Embryonic facial prominence (tissue), 1 donor: Measurements from ENCODE around the gene SSR2.
"Not testable (repeated sequence)": the region's sequence is repeated elsewhere in the genome, so short reads cannot be mapped to it uniquely, and the experiment has no call there.

Experiments used
- DNase-seq: peaks from one replicate; pipeline ENCODE4 v3.0.0-alpha.2; 2016; ENCODE audit errors: extremely low spot score

SSR2 gene

DNA sequence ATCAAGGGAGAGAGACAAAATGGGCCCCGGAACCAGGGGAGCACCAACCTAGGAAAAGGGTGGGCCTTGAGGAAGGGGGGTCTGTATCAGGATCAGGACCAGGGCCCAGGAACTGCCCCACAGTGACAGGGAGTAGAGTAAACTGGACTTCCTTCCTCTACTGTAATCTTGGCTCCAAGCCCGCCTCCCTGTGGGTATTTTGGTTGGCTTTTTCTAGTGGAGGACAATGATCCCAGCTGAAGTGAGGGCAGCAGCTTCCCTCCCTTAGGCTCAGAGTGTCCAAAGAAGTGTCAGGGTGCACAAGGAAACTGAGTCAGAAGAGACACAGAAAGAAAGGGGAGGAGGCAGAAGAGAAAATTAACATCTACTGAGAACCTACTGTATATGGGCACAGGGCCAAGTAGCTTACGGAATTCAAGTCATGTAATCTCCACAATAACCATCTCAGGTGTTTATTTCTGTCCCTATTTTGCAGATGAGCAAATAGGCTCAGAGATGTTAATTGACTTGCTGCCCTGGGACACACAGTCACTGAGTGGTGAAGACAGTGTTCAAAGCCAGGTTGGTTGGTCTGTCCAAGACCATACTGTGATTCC lies 28.0 kb upstream of the SSR2 start:
- DNase-seq: no peak

DNA sequence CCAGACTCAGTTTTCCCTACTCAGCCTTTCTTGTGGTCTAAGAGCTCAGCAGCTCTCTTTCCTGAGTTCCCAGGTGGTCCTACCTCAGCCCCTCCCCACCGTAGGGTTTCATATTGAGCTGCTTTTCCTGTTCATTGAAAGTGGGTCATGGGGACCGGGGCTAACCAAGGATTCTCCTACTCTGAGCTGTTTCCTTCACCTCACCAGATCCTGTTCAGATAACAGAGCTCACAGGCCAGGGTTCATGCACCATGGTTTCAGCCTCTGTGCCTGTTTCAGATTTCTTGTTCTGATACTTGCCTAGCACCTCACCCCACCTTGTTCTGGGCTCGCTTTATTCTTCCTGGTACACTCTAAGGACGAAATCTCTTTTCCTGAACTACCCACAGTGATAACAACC lies 24.3 kb upstream of the SSR2 start:
- no peak for DNase-seq

DNA sequence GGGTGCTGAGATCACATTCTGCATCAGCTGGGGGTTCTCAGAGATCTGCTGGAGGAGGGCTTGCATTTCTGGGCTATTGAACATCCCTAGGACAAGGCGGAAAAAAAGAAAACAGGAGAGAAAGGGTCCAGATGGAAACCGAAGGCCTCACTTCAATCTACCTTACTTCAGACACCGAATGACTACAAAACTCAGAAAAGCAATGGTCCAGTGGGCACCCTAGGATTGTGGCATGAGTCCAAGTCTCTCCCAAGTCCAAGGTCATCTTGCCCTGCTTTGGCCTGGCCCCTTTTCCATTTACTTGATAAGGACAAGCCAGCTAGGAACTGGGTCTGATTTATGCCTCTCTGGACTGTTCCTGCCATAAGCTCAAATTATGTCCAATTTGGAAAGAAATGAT lies 22.1 kb upstream of the SSR2 start:
- no peak for DNase-seq

DNA sequence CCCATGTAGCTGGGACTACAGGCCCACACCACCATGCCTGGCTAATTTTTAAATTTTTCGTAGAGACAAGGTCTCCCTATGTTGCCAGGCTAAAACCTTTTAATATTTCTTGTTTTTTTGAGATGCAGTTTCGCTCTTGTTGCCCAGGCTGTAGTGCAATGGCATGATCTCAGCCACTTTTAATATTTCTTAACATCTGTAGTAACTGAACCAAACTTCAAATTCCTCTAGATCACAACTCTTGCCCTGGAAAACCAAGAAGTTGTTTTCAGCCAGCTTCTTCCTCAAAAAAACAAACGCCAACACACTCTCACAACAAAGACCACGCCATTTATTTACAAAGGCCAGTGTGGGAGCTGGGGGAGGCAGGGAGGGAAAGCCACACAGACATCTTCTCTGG lies 14.2 kb upstream of the SSR2 start:
- DNase-seq: not testable (repeated sequence)

DNA sequence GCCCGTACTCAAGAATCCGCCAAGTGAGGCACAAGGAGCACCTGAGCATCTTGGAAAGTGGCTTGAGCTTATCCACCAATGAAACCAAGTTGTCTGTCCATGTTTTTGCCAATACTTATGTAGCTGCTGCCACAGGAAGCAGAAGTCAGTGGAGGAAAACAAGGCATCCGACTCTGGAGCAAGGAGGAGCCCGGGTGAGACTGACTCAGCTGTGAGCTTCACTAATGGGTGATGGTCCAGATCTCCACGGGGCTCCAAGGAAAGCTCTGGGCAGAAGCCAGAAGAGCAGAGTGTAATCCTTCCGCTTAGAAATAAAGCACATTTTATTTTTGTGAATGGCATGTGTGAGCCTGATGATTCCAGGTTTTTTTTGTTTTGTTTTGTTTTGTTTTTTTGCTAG lies 12.3 kb upstream of the SSR2 start:
- DNase-seq: no peak

DNA sequence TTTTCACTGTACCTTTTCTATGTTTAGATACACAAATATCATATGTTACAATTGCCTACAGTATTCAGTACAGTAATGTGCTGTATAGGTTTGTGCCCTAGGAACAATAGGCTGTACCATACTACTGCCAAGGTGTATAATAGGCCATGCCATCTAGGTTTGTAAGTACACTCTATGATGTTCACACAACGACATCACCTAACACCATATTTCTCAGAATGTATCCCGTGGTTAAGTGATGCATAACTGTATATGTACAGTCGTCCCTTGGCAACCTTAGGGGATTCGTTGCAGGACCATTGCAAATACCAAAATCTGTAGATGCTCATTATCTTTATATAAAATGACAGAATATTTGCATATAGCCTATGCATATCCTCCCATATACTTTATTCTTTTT lies 5.8 kb upstream of the SSR2 start:
- no peak for DNase-seq

DNA sequence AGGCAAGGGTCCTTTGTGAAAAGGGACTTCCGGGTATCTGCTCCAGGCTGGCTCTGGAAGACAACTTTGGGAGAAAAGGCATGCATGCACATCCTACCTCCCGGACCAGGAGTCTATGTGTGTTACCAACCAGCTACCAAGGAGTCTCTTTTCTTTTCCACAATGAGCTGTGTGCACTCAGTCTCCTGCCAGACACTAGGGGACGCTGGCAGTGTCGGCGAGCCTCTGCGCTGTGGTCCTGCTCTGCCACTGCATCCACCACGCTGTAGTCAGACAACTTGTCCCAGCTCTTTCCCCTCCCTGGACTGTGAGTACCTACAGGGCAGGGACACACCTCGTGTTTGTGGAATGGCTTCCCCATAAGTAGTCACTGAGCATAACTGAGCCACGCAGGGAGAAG lies 5.1 kb upstream of the SSR2 start:
- DNase-seq: no peak

DNA sequence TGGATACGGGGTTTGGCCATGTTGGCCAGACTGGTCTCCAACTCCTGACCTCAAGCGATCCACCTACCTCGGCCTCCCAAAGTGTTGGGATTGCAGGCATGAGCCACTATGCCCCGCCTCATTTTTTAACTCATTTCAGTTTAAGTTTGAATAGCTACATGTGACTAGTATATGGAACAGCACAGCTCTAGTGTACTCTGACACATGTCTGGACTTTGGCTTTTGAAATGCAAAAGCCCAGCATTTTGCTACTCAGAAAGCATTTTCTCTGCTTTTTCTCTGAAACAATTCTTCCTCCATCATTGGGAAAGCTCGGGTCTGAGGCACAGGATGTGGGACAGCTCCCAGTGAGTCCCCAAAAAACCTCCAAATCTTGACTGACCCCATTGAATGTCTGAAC lies 4.0 kb upstream of the SSR2 start:
- no peak for DNase-seq

DNA sequence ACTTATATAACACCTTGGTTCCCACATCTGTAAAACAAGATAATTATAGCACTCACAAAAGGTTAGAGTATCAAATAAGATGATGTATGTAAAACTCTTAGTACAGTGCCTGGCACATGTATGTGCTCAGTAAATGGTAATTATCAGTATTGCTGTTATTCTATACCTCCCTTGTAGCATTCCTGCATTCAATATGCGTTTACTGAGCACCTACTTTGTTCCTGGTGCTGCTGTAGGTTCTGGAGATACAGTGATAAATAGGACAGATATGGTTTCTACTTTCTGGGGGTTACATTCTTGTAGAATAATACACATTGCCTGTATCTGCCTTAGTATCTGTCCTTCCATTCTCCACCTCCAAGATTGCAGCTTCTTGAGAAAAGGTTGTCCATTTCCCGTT lies 1.2 kb upstream of the SSR2 start:
- DNase-seq: no peak

DNA sequence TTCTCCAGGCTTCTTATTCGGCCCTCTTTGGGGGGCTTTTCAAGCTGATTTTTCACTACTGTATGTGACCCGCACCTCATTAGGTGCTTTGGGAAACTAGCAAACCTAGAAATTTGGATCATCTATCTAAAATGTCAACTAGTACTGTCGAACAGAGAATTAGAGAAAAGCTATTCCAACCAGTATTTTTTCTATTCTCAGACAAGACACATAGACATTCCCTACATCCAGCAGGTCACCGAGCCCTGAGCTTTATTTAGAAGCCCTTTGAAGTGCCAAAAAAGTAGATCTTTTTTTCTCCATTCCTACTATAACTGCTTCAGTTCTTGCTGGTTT lies 310 bp upstream of the SSR2 start:
- no peak for DNase-seq

DNA sequence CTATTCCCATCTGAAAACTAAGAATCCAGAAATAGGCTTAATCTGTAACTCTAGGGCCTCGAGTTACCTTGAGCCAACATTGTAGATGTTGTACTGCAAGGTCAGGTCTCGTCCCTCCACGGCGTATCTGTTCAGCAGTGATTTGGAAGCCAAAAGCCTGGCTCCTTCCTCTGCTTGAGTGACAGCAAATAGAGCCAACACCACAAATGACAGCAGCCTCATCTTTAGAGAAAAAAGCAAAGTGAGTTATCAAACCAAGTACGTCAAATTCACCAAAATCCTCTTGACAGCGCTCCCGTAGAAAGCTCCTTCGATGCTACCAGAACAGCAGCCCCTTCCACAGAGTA lies 832 bp downstream of the SSR2 start:
- DNase-seq: no peak

DNA sequence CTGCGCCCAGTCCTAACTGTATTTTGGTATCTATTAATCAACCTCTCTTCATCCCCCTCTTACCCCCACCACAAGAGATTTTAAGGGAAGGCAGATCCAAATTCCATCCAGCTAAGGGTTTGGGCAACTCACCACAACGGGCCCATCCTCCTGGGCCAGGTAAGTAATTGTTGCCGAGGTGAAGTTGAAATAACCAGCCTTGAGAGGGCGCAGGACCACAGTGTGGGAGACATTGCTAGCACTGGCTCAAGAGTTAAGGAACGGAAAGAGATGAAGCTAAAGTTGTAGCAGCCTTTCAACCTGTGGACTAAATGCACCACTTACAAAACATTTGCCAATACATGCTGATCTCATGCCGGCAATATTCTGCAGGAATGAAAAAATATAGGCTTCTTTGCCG lies 5.9 kb downstream of the SSR2 start:
- no peak for DNase-seq

DNA sequence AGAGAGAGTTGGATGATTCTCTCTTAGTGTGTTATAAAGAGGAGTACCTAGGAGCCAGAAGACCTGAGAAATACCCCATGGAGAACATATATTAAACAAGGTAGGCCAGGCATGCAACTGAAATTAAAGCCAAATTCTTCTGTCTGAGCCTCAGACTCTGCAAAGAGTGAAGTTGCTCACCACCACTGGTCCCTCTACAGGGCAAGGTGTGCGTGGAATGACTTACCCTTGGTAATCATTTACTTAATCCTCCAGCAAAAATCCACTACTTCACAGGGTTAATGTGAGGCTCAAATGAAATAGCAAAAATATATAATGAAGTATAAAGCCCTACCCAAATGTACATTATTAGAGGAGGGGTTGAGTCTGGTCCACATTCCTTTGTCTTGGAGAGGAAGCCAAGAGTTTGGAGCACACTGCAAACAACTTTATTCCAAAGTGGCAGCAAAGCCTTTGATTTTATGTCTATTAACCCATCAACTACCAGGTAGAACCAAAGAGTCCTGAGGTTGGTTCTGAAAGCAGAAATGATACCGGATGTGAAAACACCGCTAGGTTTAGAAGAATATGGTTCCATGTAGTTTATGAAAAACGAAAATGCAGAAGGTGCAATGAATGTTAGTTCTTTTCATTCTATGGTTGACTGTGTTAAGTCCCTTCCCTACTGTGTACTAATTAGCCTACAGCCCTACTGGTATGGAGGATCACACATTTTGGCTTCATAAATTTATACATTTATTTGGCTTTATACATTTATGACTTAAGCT lies 8.5 kb downstream of the SSR2 start:
- DNase-seq: no peak

DNA sequence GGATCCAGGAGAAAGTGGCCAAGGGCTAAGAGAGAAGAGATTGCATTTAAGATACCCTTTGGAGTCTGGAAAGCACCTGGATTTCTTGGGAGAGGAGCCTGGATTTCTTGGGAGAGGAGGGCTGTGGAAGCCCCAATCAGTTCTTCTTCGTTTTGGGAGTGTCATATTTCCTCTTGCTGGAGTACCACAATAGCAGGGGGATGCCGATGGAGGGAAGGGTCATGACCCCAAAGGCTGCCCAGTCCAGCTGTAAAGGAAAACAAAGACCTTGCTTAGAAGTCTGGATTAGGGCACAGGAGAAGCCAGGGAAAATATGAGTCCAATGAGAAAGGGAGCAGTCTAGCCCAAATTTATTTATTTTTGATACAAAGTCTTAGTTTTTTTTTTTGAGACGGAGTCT lies 11.3 kb downstream of the SSR2 start:
- DNase-seq: no peak

DNA sequence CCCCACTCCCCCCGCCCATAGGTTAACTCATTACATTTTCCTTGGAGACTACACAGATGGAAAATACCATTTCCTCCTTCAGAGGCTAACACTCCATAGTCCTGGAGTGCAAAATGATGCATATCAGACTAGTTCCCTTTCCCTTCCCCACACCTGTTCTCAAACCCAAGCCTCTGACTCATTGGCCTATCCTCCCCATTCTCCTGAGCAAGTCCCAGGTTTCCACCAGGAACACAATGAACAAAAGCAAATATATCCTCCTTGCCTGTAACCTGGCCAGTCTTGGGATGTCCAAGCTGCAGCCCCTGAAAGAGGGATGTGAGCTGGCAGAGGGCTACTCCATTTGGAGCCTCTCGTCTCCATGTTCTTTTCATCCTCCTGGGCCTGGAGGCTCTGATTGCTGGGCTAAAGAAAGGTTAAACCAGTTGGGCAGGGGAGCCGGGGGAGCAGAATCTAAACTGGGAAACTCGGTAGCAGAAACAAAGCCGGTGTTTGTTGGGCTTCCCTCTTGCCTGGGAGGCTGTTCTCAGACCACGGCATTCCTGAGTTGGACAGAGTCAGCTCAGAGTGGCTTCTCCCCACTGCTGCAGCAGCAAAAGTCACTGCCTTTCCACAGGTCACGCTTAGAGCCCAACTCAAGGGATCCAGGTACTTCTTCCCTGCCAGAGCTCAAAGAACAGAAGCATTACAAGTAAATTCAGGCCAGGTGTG lies 13.9 kb downstream of the SSR2 start:
- DNase-seq: no peak

DNA sequence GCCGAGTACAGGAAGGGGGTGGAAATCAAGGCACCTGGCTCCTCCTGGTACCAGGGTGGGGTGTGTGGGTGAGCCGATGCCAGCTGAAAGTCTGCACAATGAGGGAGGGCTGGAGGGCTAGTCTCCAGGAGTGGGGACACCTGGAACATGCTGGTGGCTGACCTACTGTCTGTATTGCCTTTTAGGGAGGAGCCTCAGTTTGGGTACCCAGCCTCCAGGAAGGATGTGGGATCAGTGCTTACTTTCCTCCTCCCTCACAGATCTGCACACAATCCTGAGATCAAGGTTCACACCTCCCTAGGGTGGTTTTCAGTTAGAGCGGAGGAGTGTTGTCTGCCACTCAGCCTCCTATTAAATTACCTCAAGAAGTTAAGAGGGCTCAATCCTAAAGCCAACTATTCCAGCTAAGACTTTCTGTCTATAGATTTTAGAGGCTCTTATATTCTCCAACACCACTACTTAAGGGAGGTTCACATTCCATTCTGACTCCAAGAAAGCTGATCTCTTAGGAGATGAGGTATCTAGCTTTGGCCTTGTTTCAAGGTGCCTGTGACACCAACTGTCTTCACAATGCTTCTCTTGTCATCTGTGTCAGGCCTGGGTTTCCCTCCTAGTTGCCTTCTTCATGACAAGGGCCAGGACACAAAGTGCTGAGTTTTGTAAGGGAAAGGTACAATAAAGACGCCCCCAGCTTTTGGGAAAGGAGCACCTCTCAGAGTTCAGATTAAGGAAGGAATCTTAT lies 15.7 kb downstream of the SSR2 start:
- DNase-seq: no peak

DNA sequence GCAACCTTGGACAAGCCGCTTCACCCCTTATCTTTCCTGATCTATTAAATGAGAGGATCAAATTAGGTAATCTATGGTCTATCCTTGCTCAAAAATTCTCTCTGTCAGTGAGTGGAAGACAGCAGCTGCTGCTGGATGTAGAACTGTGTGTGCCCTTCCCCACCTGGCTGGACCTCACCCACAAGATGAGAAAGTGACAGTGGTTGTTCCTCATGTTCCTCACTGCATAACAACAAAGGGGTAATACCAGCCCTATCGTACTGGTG lies 16.9 kb downstream of the SSR2 start:
- no peak for DNase-seq

DNA sequence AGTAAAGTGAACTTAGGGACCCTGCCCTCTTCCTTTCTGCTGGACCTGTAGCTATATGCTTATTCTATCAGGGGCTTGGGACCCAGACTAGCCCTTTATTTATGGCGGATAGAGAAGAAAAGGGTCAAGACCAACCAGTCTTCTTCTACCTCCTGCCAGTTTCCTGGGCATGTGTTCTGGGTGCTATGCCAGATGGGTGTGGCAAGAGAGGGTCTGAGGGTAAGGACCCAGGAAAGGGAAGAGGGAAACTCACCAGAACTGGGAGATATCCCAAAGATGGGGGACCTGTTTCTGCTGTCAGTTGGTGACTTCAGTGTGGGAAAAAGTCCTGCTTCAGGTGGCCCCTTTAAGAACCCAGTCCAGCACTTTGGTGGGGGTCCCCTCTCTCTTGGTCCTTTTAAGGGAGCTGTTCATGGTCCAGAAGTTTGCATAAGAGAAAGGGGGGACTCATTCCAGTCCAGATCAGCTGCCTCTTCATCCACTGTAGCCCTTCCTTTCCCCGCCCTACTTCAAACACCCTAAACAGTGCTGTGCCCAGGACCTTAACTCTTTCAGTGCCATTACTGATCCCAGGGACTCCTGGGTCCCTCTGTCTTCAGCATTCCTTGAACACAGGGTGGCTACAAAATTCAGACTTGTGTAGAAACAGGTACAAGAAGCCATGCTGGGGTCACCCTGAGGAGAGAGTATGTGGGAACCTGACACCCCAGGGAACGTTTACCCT lies 18.4 kb downstream of the SSR2 start:
- no peak for DNase-seq

DNA sequence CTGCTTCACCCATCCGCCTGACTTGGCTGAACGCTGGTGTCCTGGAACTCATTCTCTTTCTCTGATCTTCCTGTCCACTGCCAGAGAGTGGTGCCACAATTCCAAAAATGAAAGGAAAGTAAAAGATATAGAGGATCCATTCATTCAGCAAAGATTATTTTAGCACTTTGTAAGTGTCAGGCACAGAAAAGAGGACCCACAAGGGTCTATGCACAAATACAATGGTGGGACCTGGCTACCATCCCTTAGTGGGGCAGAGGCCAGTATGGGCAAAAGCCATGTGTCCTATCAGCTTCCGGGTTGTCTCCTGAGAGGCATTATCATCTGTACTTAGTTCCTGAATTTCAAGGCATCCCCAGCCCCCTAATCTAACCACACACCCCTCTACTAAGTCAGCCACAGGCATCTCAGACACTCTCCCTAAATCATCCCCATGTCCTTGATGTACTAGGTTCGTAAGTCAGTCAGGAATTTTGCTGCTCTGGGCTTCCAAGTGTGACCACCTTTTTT lies 19.0 kb downstream of the SSR2 start:
- DNase-seq: no peak

DNA sequence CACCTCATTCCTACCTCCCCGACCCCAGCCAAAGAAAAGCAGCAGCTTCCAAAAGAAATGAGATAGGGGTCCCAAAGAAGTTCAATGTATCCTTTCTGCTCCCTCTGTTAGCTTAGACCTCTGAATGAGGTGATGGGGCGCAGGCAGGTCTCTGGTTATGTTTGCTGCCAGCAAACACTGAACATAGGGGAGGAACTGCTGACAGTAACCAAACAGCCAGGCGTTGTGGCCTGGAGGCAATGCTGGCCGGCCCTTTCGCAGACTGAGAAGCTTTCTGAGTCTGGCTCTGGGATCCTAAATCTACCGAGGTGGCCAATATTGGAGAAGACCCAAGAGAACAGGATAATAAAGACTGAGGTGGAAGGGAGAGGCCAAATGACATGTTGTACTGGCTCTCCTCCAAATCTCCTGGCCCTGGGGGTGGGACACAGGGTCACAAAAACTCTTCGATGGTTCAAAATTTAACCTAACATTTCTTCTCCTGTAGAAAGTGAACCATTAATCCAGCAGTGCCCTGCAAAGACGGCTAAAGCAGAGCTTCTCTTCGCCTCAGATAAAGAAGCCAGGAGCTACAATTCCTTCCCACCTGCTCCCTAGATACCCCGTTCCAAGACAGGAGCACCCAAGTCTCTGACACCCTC lies 19.6 kb downstream of the SSR2 start:
- DNase-seq: no peak

DNA sequence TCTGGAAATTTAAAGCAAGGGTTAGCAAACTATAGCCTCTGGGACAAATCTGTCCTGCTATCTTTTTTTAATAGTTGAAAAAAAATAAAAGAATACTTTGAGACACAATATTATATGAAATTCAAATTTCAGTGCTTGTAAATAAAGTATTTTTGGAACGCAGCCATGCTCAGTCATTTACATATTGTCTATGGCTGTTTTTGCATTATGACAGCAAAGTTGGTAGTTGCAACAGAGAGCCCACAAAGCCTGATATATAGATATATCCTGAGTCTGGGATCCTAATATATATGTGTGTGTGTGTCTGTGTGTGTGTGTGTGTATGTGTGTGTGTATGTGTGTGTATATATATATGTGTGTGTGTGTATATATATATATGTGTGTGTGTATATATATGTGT lies 20.8 kb downstream of the SSR2 start:
- DNase-seq: no peak

DNA sequence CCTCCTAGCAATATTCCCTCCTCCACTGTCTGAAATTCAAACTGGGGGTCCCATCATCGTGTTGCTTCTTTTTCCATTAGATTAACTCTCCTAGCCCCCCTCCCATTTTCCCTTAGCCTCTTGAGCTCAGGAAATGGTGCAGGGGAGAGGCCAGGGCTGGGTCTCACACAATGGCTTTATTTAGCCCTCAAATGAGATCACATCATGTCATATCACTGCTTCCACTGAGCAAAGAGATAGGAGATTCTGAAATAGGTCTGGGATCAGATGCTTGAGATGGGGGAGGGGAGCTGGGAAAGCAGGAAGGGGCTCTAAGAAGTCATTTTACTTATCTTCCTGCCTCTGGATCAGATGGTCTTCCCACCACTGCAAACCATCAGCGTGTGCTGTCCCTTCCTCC lies 24.6 kb downstream of the SSR2 start:
- DNase-seq: no peak
